HG03175 (cell line): ENCODE results near the gene JOSD2.
A peak's percentile ranks its signal among the peaks of the same experiment; 100 is the strongest.
"Not testable (repeated sequence)": the region's sequence is repeated elsewhere in the genome, so short reads cannot be mapped to it uniquely, and the experiment has no call there.

Experiments
- ATAC-seq: cut with Tn5 transposase; IDR thresholded peaks from one replicate; pipeline ENCODE4 v1.9.1; 2021; ENCODE audit warnings: mild to moderate bottlenecking, moderate library complexity; ENCODE audit not compliant: unreplicated experiment

The JOSD2 gene

DNA sequence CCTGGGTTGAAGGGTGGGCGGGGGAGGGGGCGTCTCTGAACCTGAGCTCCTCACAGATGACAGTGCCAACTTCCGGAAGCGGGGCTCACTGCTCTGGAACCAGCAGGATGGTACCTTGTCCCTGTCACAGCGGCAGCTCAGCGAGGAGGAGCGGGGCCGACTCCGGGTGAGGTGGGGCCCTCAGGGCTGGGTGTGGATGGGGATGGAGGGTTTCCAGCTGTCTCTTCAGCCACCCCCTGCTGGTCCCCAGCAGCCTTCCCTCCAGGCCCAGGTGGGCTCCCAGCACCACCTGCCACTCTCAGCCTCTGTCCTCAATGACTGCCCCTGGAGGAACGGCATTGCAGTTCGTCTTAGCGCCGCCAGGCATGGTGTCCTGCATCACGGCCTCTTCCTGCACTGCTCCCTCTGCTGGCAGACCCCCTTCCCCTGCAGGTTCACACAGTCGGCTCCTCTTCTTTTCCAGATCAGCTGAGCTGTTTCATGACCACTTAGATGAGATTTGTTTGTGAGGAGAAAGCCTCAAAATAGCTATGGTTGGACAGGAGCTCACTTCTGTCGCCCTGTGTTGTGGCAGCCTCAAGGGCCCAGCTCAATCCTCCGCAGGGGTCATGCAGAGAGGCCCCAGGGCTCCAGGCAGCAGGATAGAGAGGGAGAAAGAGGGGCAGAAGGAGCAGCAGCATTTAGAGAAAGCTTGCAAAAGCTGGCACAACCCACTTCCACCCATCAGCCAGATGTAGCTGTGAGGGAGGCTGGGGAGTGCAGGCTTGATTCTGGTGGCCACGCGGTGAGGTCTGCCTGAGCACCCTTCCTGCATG, 31.9 kb downstream of the JOSD2 start:
- ATAC-seq, result no peak

DNA sequence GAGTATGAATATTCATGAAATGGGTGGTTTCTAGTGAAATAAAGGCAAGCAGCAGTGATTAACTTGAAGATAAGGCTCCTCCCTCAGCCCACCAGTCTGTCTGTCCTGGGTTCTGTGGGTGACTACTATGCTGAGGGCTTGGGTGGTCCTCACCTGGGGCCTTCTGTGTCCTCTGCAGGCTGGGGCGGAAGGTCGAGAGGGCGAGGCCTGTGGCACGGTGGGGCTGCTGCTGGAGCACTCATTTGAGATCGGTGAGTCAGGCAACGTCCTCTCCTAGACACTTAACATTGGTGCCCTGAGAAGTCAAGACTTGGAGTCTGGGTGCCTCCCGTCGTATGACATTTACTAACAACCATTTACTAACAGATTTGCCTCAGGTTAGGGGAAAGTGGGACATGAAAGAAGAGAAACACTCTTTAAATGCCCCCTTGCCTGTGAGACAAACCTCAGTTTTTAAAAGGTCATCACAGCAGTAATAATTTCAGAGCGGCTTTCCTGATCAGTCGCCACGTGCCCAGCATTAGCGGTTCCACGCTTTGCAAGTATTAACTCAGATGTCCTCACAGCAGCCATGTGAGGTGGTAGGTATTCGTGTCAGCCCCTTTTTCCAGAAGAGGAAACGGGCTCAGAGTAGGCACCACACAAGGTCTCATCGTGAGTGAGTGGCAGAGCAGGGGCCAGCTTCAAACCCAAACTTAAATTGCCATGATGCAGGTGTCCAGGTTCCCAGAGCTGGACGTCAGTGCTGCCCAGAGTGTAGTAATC, 33.1 kb downstream of the JOSD2 start:
- no peak for ATAC-seq

DNA sequence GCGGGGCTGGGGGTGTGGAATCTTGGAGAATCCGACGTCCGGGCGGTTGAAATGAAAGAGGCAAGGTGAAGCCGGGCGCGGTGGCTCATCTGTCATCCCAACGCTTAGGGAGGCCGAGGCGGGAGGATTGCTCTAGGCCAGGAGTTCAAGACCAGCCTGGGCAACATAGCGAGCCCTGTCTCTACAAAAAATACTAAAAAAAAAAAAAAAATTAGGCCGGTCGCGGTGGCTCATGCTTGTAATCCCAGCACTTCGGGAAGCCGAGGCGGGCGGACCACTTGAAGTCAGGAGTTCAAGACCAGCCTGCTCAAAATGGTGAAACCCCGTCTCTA, 34.1 kb downstream of the JOSD2 start:
- ATAC-seq, result no peak

DNA sequence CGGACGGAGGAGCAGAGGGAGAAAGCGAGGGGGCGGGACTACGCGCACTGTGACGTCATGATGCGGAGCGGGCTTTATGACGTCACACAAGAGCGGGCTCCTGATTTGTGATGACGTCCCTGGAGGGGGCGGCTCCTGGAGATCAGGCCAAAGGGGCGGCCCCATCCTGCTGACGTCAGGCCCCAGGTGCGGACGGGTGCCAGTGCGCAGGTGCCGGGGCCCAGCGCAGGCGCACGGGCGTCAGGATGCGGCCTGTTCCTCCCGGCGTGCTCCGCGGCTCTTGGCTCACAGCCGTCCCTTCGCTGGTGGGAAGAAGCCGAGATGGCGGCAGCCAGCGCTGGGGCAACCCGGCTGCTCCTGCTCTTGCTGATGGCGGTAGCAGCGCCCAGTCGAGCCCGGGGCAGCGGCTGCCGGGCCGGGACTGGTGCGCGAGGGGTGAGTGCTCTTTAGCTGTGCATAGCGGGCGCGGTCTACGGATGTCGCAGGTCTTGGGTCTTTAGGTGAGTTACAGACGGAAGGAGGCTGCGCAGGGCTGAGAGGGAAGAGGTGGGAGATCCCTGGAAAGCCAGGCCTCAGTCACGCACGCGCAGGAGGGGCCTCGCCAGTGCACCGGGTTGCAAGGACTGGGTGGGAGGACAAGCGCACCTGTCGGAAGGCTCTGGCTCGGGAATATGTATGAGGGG, 34.6 kb downstream of the JOSD2 start, which contains the start of the genes EMC10 and GARIN5A:
Gene EMC10, plus strand, starts transcription at position 284 of the 683 bp plus-strand sequence. Its CDS starts 38 bp downstream, at position 322.
Gene GARIN5A, minus strand, starts transcription at position 625 of the 683 bp plus-strand sequence. Its CDS starts 460 bp downstream, at position 165.
- peak; percentile 76 for ATAC-seq

DNA sequence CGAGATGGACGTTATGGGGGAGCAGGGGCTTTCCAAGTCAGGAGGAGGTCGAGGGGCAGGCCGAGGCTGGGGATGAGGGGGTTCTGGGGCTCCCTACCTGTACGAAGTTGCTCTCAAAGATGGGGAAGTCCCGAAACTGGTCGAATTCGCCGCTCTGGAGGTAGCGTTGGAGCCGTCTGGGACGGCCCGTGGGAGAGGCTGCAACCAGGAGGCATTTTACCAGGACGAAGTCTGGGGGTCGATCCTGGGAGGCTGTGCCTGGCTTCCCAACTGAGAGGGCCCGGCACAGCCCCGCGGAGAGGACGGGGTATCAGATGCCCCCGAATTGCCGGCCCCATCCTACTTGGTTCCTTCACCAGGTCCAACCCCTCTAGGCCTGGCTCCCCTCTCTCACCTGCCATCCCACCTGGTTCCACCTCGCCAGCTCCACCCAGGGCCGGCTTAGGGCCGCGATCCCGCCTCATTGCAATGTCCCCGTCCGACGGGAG, 35.2 kb downstream of the JOSD2 start:
- ATAC-seq, result no peak

DNA sequence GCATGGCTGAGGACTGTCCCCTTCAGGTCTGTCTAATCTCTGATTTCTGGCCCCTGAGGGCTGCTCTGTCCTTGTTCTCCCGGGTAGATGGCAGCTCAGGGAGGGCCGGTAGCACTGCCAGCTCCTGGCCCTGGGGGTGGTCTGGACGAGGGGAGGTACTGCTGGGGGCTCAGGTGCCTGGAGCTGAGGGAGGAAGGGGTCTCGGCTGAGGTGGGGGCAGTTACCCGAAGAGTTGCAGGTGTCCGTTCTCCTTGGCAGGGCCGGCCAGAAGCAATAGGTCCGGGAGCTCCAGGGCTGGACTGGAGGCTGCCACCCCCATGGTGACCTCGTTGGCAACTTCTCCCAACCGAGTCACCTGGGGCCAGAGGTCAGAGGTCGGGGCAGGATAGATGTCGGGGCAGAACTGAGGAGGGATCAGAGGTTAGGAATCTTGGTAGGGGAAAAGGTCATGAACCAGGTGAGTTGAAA, 35.9 kb downstream of the JOSD2 start:
- ATAC-seq, result no peak

DNA sequence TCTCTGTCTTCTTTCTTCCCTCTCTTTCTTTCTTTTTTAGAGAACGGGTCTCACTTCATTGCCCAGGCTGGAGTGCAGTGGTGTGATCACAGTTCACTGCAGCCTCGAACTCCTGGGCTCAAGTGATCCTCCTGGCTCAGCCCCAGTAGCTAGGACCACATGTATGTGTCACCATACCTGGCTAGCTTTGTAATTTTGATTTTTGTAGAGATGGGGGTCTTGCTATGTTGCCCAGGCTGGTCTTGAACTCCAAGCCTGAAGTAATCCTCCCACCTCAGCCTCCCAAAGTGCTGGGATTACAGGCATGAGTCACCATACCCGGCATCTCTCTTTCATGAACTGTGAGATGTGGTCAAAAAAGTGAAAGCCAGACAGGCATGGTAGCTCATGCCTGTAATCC, 37.7 kb downstream of the JOSD2 start:
- ATAC-seq, result not testable (repeated sequence)

DNA sequence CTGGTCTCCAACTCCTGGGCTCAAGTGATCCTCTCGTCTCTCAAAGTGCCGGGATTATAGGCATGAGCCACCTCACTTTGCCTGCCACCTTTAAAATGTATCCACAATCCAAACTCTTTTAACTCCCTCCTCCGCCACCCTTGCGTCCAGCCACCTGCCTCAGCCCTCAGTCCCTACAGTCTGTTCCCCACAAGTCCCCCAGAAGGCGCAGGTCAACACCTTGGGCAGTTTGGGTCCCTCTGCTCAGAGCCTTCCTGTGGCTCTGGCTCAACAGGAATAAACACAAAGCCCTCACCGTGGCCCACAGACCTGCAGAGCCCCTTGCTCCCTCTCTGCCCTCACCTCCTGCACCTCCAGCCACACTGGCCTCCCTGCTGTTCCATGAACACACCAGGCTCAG, 42.2 kb downstream of the JOSD2 start:
- no peak for ATAC-seq

DNA sequence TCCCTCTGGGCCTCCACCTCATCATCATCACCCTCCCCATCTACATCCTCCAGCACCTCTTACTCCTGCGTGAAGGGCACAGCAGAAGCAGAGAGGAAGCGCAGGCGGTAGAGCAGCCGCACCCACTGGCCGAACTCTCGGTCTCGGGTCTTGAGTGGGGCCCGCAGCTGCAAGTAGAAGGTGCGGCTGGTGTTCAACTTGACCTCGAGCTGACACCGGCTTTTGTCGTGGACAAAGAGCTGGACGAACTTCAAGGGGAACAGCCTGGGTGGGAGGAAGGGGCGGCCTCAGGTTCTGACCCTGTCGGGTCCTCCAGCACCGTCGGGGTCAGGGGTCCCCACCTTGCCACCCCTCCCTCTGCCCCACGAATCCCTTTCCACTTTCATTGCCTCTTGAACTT, 43.4 kb downstream of the JOSD2 start:
- ATAC-seq, result no peak

DNA sequence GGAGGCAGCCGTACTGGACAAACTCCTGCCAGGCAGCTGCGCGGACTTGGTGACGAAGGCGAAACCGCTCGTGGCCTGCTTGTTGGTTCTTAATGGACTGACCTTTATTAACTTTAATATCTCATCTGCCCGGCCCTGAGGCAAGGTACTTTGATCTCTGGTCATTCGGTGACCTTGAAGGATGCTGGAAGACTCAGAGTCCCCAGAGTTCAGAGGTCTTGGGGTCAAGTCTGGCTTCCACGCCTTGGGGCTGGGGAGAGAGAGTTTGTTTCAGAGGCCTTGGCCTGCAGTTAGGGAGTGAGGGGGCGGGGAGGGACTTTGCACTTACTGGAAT, 44.3 kb downstream of the JOSD2 start:
- ATAC-seq, result no peak

DNA sequence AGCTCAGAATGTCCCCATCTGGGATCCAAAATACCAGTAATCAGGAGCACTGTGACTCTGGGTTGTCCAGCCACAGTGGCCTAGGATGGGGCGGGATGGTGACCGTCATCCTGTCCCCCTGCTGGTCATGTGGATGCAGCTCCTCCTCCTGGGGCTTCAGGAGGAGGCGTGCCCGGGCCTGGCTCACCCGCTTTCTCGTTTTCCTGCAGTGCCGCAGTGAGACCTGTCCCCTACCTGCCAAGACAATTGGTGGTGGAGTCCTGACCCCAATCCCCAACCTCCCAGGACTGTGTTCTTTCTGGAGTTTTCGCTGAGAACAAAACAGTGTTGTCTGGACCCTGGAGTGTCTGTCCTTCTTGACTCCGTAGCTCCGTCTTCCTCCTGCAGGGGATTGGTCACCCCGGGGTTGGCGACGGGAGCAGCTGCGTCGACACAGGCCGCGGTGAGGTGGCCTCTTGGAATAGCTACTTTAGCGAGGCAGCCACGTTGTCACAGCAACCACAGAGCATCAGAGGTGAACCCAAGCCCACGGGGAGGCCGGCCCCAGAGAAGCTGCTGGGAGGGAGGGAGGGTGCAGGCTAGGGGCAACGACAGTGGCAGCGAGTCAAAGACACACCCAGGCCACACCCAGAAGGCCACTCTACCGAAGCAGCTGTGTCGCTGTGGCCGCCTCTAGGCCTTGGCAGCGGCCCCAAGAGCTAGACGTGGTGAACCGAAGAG, 44.8 kb downstream of the JOSD2 start:
- ATAC-seq, result no peak

DNA sequence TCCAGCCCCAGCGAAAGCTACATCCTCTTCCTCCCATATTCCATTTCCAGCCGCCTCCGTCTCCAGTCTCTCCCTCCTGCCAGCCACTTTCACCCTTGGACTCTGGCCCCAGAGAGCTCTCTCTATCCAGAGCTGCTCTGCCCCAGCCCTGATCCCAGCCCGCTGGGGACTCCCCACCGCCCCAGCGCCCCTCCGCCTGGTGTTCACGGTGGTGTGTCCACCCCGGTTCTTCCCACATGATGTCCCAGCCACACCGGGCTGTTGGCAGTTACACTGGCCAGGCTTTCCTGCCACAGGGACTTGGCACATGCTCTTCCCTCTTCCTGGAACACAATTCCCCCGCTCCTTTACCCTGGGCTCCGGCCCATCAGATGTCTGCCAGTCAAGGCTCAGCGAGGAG, 46.0 kb downstream of the JOSD2 start:
- no peak for ATAC-seq

DNA sequence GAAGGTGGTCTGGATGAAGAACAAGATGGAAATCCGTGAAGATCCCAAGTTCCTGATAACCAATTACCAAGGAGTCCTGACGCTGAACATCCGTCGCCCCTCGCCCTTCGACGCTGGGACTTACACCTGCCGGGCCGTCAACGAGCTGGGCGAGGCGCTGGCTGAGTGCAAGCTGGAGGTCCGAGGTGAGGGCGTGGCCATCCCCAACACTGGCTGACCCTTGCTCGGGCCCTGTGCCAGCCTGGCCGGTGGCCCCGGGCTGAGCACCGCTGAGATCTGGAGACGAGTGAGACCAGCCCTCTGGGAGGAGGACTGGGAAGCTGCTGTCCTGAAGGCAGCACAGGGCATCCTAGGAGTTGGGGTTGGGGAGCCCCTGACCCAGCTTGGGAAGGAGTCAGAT, 46.6 kb downstream of the JOSD2 start:
- no peak for ATAC-seq

DNA sequence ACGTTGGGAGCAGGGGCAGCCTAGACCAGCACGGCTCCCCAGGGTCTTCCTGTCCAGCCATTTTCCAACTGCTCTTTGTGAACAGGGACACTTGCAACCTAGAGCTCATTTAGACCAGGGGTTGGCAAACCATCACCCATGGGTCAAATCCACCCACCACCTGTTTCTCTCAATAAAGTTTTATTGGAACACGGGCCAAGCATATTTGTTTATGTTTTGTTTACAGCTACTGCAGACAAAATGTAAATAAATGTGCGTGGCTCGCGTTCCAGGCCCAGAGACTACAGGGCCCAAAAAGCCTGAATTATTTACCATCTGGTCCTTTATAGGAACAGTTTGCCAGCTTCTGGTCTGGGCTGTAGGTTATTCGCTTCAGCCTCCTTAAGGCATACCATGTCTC, 48.0 kb downstream of the JOSD2 start:
- no peak for ATAC-seq

DNA sequence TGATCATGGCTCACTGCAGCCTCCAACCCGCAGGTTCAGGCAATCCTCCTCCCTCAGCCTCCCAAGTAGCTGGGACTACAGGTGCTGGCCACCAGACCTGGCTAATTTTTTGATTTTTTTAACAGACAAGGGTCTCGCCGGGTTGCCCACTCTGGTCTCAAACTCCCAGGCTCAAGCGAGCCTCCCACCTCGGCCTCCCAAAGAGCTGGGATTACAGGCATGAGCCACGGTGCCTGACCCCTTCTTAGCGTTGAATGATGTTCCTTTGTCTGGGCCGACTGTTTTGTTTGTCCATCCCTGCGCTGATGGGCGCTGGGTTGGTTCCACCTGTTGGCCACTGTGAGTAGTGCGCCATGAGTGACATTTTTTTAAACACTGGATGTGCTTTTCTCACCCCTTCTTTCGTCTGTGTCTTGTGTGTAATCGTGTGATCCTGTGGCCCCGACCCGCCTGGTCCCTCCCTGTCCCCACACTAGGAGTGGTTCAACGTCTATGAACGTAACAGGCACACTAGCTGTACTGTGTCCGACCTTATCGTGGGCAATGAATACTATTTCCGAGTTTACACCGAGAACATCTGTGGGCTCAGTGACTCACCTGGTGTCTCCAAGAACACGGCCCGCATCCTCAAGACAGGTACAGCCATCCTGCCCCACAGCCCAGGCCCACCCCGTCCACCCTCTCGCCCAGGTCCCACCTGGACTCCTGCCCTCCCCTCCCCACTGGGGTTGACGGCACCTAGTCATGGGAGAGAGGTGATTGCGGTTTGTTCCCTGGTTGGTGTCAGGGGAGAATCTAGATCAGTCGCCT, 49.7 kb downstream of the JOSD2 start:
- peak; percentile 47 for ATAC-seq

DNA sequence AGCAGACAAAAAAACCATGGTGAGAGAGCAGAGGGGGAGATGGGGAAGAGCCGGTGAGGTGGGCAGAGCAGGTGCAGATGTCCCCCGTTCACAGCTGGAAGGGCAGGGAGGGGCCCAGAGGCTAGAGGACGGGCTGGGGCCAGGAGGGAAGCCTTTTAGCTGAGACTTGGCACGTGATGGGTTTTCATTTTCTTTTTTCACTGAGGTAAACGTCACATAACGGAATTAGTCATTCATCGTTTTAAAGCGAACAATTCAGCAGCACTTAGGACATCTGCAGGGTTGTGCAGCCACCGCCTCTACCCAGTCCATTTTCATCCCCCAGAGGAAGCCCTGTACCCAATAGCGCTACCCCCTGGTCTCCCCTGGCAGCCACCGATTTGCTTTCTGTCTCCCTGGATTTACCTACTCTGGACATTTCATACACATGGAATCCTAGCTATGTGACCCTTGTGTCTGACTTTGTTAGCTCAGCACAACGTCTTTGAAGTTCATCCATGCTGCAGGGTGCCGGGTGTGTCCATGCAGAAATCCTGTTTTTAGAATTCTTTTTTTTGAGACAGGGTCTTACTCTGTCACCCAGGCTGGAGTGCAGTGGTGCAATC, 50.7 kb downstream of the JOSD2 start:
- peak; percentile 56 for ATAC-seq

DNA sequence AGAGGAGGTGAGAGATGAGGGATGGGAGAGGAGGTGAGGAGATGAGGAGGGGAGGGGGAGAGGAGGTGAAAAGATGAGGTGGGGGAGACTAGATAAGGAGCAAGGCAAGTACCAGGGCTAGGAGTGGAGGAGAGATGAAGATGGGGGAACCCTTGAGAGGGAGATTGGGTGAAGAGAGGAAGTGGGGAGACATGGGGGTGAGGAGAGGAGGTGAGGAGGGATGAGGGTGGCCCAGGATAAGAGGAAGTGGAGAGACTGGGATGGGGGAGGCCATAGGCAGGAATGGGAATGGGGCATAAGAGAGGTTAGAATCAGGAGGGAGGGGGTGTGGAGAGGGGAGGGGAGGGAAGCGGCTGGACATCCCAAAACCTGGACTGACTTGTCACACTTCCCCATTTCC, 51.4 kb downstream of the JOSD2 start:
- ATAC-seq, result no peak

DNA sequence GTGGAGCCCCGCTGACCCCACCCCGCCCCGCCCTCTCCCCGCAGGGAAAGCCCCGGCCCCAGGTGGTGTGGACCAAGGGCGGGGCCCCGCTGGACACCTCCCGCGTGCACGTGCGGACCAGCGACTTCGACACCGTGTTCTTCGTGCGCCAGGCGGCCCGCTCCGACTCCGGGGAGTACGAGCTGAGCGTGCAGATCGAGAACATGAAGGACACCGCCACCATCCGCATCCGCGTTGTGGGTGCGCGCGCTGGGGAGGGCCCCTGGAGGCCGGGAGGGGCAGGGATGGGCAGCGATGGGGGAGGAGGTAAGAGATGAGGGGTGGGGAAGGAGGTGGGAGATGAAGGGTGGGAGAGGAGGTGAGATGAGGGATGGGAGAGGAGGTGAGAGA, 51.9 kb downstream of the JOSD2 start:
- no peak for ATAC-seq

DNA sequence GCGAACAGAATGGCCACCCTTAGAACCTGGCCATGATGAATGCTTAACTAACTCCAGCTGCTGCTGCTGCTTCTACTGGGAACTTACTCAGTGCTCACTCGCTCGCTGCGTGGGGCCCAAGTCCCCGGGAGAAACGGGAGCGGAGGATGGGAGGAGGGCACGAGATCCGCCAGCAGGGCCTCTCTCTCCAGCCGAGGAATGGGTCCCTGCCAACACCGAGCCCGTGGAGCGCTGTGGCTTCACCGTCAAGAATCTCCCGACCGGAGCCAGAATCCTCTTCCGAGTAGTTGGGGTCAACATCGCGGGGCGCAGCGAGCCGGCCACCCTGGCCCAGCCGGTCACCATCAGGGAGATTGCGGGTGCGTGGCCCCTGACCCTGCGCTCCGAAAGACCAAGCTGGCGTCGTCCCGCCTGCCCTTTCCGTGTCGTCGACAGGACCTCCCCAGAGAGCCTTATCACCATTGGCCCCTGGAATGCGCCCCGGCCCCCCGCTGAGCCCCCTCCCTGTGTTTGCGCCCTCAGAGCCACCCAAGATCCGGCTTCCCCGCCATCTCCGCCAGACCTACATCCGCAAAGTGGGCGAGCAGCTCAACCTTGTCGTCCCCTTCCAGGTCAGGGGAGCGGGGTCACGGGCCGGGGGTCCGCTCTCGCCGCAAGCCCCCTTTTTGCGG, 52.5 kb downstream of the JOSD2 start:
- ATAC-seq, result no peak
